ENCODE data around the gene IL18RAP.

DNA sequence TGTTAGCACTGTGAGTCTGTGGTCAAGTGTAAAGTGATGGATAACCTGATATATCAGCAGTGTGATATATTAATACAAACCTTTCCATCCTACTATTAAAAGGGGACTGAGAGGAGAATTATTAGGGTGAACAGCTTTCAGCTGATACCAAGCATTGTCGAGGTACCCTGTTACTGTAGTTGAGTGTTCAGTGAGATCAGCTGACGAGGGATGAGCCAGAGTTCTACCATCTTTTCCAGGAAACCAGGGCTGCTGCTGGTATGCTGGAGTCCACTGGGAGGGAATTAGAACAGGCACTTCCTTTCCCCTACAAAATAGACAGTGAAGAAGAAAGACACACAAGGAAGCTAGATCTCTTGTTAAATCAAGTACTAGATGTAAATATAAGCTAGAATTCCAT lies 408 bp downstream of the IL18RAP start:
- TF ChIP-seq, protein P1, sequence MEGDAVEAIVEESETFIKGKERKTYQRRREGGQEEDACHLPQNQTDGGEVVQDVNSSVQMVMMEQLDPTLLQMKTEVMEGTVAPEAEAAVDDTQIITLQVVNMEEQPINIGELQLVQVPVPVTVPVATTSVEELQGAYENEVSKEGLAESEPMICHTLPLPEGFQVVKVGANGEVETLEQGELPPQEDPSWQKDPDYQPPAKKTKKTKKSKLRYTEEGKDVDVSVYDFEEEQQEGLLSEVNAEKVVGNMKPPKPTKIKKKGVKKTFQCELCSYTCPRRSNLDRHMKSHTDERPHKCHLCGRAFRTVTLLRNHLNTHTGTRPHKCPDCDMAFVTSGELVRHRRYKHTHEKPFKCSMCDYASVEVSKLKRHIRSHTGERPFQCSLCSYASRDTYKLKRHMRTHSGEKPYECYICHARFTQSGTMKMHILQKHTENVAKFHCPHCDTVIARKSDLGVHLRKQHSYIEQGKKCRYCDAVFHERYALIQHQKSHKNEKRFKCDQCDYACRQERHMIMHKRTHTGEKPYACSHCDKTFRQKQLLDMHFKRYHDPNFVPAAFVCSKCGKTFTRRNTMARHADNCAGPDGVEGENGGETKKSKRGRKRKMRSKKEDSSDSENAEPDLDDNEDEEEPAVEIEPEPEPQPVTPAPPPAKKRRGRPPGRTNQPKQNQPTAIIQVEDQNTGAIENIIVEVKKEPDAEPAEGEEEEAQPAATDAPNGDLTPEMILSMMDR (IDR thresholded peaks at IDR 0.05) = no peak
- TF ChIP-seq POLR2A (IDR thresholded peaks at IDR 0.05) (no peak), EP300 (IDR thresholded peaks at IDR 0.05) (no peak)

All from upper lobe of left lung (tissue), 4 donors.